ENCODE measurements around the gene SRRM4.

Gene SRRM4

DNA sequence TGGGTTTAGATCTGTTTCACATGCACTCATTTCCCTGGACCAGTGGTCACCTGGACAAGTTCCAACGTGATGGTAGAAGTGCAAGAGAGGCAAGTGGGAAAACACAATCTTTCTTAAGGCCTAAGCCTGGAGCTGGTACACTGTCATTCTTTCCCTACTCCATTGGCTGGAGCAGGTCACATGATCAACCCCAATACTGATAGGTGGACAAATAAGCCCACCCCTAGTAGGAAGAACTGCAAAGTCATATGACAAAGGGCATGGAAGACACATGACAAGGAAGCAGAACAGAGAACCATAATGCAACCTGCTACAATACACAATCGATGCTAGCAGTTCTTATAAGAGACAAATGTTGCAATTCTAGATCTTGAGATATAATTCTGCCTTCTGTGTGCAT is 66.3 kb downstream of the SRRM4 start:
- H3K9ac ChIP-seq (ENCODE audit: low read depth, low read length) = no peak overlapping the region
- H3K4me1 ChIP-seq (ENCODE audit: control insufficient read depth, insufficient read depth, low read length) = no peaks in the 10 kb centered on the region
- no peaks in the 10 kb centered on the region for H3K36me3 ChIP-seq (ENCODE audit: insufficient read depth, low read length)
- H3K27me3 ChIP-seq (ENCODE audit: control insufficient read depth, insufficient read depth, low read length) = no peaks in the 10 kb centered on the region
- H3K4me2 ChIP-seq (ENCODE audit: low read length) = no peak overlapping the region
- H3K9me3 ChIP-seq (replicated peaks; ENCODE audit: low read length) = peaks cover 5% of the 10 kb centered on the region
- H3K4me3 ChIP-seq (ENCODE audit: low read length) = no peak overlapping the region

DNA sequence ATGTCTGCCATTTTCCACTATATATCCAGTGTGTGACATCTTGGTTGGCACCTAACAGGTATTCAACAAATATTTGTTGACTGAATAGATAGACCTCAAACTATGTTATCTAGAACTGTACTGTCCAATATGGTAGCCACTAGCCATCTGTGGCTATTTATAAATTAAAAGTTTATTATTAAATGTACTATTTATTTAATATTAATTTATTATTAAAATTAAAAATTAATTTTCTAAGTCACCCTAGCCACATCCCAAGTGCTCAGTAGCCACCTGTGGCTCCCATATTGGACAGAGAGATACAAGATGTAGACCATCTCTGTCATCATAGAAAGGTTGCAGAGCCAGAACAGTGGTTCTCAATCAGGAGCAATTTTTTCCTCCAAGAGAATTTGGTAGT is 69.3 kb downstream of the SRRM4 start:
- no peaks in the 10 kb centered on the region for H3K36me3 ChIP-seq (ENCODE audit: insufficient read depth, low read length)
- no peaks in the 10 kb centered on the region for H3K4me1 ChIP-seq (ENCODE audit: control insufficient read depth, insufficient read depth, low read length)
- no peaks in the 10 kb centered on the region for H3K27me3 ChIP-seq (ENCODE audit: control insufficient read depth, insufficient read depth, low read length)
- no peak overlapping the region for H3K4me2 ChIP-seq (ENCODE audit: low read length)
- H3K4me3 ChIP-seq (ENCODE audit: low read length) = no peak overlapping the region
- H3K9me3 ChIP-seq (replicated peaks; ENCODE audit: low read length) = no peaks in the 10 kb centered on the region
- H3K9ac ChIP-seq (ENCODE audit: low read depth, low read length) = no peak overlapping the region

DNA sequence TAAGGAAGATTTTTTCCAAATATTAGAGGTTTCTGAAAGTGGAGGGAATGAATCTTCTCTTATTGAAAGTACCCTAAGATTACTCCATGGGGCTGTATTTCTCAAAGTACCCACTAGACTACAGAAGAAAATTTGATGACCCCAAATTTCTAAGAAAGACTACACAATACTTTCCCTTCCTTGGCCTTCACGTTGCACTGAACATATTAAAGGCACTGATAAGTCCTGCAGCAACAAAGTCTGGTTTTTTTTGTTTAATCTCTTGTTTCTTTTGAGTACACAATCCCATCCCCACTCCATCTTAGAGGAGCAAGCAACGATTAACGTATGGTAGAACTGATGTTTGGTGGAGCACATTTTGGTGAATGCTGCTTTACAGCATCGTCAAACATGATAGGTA is 70.1 kb downstream of the SRRM4 start:
- Histone ChIP-seq H3K9ac (ENCODE audit: low read depth, low read length) (no peak overlapping the region), H3K4me2 (ENCODE audit: low read length) (no peak overlapping the region), H3K9me3 (replicated peaks; ENCODE audit: low read length) (no peaks in the 10 kb centered on the region), H3K4me3 (ENCODE audit: low read length) (no peak overlapping the region), H3K27me3 (ENCODE audit: control insufficient read depth, insufficient read depth, low read length) (no peaks in the 10 kb centered on the region), H3K4me1 (ENCODE audit: control insufficient read depth, insufficient read depth, low read length) (no peaks in the 10 kb centered on the region), H3K36me3 (ENCODE audit: insufficient read depth, low read length) (no peaks in the 10 kb centered on the region)

DNA sequence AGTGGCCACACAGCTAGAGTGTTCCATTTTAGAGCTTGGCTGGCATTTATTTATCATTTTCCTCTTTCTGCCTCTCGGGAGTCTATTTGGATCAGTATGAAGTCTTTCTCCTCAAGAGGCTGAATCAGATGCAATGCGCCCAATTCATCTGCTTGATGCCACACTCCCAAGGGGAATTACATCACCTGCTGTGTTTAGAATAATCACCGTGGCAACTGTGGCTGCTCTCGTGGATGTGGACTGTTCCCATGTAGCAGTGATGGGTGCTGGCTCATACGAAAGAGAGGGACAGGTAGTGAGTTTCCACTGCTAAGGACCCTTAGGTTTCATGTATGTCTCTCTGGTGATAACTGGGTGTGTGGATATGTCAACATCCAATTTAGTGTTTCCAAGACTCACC is 70.7 kb downstream of the SRRM4 start:
- Histone ChIP-seq H3K9ac (ENCODE audit: low read depth, low read length) (no peak overlapping the region), H3K4me2 (ENCODE audit: low read length) (no peak overlapping the region), H3K27me3 (ENCODE audit: control insufficient read depth, insufficient read depth, low read length) (no peaks in the 10 kb centered on the region), H3K36me3 (ENCODE audit: insufficient read depth, low read length) (no peaks in the 10 kb centered on the region), H3K4me3 (ENCODE audit: low read length) (no peak overlapping the region), H3K9me3 (replicated peaks; ENCODE audit: low read length) (no peaks in the 10 kb centered on the region), H3K4me1 (ENCODE audit: control insufficient read depth, insufficient read depth, low read length) (no peaks in the 10 kb centered on the region)

DNA sequence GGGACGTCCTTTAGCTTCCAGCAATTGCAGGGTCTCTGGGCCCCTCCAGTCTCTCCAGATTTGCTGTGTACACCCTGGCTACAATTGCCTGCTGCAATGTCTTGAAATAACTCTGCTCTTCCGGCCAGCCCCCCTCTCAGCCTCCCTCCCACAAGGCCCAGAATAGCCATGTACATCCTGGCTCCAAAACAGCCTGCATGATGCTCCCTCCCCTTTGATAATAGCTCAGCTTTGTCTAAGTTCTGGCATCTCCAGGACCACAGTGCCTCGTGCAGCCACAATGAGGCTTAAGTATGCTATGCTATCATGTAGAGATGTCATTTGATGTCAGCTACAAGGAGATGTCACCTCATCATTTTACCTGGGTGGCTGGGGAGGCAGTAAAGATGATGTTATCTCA is 74.6 kb downstream of the SRRM4 start:
- no peaks in the 10 kb centered on the region for H3K36me3 ChIP-seq (ENCODE audit: insufficient read depth, low read length)
- no peaks in the 10 kb centered on the region for H3K4me1 ChIP-seq (ENCODE audit: control insufficient read depth, insufficient read depth, low read length)
- no peak overlapping the region for H3K4me3 ChIP-seq (ENCODE audit: low read length)
- no peaks in the 10 kb centered on the region for H3K9me3 ChIP-seq (replicated peaks; ENCODE audit: low read length)
- no peaks in the 10 kb centered on the region for H3K27me3 ChIP-seq (ENCODE audit: control insufficient read depth, insufficient read depth, low read length)
- no peak overlapping the region for H3K9ac ChIP-seq (ENCODE audit: low read depth, low read length)
- no peak overlapping the region for H3K4me2 ChIP-seq (ENCODE audit: low read length)

DNA sequence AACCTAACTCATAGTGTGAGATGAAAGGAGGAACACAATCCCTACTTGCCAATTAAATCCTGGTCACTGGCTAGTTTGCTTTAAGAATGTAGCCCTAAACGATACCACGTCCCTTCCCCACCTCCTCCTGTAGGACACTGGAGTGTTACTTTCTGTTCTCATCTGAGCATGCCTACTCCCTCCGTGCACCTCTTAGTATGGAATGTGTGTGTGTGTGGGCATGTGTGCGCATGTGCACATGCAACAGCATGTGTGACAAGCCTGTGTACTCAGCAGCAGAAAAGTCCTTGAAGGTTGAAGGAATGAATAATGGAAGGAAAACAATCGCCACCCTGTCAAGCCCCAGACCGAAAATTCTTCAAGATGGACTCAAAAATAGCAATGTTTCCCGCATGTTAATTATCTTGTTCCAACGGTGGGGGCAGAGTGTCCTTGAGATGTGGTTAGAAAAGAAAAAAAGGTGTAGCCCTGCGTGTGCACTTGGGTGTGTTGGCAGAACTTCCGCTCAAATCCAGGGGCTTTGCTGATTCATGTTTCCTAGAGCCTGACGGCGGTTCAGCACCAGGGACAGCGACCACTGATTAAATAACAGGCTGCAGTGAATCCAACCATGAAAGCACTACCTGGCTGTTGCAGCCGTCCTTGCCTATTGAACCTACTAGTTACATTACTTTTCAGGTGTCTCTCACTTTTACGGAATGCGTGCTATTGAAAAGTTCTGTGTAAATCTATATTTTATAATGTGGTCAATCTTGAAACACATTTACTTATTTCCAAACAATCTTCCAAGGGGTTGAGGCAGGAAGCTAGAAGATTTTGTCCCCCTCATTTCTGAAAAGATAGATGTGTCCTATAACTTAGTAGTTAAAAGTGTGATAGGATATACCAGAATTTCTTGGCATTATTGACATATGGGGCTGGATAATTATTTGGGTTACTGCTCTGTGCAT is 79.8 kb downstream of the SRRM4 start:
- H3K4me1 ChIP-seq (ENCODE audit: control insufficient read depth, insufficient read depth, low read length) = no peaks in the 10 kb centered on the region
- H3K36me3 ChIP-seq (ENCODE audit: insufficient read depth, low read length) = no peaks in the 10 kb centered on the region
- no peaks in the 10 kb centered on the region for H3K9me3 ChIP-seq (replicated peaks; ENCODE audit: low read length)
- no peak overlapping the region for H3K4me2 ChIP-seq (ENCODE audit: low read length)
- no peaks in the 10 kb centered on the region for H3K27me3 ChIP-seq (ENCODE audit: control insufficient read depth, insufficient read depth, low read length)
- no peak overlapping the region for H3K4me3 ChIP-seq (ENCODE audit: low read length)
- H3K9ac ChIP-seq (ENCODE audit: low read depth, low read length) = no peak overlapping the region

DNA sequence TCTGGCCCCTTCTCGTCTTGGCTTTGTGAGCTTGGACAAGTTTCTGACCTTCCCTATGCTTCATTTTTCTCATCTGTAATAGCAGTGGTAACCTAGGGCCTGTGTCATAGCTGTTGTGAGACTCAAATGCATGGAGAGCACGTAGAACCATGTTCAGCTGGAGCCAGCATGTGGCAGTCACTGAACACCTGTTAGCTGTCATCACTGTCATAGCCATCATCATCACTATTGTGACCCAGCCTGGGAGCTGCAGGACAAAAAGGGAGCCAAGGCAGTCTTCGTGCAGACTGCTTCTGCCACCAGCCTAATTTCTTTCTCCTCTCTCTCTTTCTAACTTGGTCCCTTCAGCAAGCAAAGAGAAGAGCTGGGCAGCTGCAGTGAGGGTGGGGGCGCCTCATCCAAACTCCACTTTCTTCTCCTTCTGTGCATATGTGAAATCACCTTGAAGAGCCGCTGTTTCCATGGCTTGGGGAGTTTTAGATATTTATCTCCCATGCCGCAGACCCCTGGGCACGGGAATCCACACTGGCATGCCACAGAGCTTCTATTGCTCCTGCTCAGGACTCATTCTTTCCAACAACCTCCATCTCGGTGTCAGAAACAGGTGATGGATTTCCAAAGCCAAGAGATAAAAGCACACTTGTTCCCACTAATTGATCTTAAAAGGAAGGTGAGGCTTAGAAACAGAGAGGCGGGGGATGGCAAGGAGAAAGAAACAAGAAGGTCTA is 87.0 kb downstream of the SRRM4 start:
- H3K4me2 ChIP-seq (ENCODE audit: low read length) = no peak overlapping the region
- no peak overlapping the region for H3K9ac ChIP-seq (ENCODE audit: low read depth, low read length)
- H3K4me3 ChIP-seq (ENCODE audit: low read length) = no peak overlapping the region
- H3K9me3 ChIP-seq (replicated peaks; ENCODE audit: low read length) = peaks cover 5% of the 10 kb centered on the region
- no peaks in the 10 kb centered on the region for H3K4me1 ChIP-seq (ENCODE audit: control insufficient read depth, insufficient read depth, low read length)
- H3K36me3 ChIP-seq (ENCODE audit: insufficient read depth, low read length) = no peaks in the 10 kb centered on the region
- no peaks in the 10 kb centered on the region for H3K27me3 ChIP-seq (ENCODE audit: control insufficient read depth, insufficient read depth, low read length)

DNA sequence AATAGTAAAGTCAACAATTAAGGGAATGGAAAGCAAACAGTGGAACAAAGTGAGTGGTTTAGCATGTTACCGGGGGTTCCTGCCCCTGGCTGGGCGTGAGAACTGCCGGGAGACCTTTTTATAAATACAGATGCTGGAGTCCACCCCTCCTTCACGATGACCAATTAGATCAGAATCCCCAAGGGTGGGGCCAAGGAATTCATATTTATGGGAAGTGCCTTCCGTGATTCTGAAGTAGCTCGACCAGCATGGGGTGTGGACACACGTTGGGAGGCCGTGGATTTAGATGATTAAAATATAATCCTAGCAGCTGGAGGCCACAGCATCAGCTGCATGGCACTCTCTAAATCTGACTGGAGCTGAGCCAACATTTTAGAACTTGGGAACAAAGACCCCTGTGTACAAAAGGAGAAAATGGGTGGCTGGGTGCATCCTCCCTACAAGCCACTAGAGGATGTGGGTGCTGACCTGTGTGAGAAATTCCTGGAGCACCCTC is 87.9 kb downstream of the SRRM4 start:
- no peak overlapping the region for H3K9ac ChIP-seq (ENCODE audit: low read depth, low read length)
- no peak overlapping the region for H3K4me3 ChIP-seq (ENCODE audit: low read length)
- H3K36me3 ChIP-seq (ENCODE audit: insufficient read depth, low read length) = no peaks in the 10 kb centered on the region
- peaks cover 5% of the 10 kb centered on the region for H3K9me3 ChIP-seq (replicated peaks; ENCODE audit: low read length)
- H3K4me2 ChIP-seq (ENCODE audit: low read length) = no peak overlapping the region
- H3K27me3 ChIP-seq (ENCODE audit: control insufficient read depth, insufficient read depth, low read length) = no peaks in the 10 kb centered on the region
- no peaks in the 10 kb centered on the region for H3K4me1 ChIP-seq (ENCODE audit: control insufficient read depth, insufficient read depth, low read length)

DNA sequence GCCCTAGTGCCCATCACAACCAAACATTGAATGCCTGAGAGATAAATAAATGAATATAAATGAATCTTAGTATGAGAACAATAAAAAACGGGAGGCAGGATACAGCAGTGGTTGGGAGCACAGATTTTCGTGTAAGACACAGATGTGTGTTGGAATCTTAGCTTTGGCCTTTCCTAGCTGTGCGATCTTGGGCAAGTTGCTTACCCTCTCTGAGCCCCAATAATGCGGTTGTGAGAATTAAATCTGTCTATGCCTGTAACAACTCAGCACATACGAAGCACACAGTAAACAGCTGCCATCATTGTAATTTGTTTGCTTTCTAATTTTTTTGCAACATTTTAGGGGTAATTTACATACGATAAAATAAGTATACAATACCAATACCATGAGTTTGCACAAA is 89.8 kb downstream of the SRRM4 start:
- Histone ChIP-seq H3K4me2 (ENCODE audit: low read length) (no peak overlapping the region), H3K9me3 (replicated peaks; ENCODE audit: low read length) (peaks cover 5% of the 10 kb centered on the region), H3K27me3 (ENCODE audit: control insufficient read depth, insufficient read depth, low read length) (no peaks in the 10 kb centered on the region), H3K4me1 (ENCODE audit: control insufficient read depth, insufficient read depth, low read length) (no peaks in the 10 kb centered on the region), H3K4me3 (ENCODE audit: low read length) (no peak overlapping the region), H3K9ac (ENCODE audit: low read depth, low read length) (no peak overlapping the region), H3K36me3 (ENCODE audit: insufficient read depth, low read length) (no peaks in the 10 kb centered on the region)

DNA sequence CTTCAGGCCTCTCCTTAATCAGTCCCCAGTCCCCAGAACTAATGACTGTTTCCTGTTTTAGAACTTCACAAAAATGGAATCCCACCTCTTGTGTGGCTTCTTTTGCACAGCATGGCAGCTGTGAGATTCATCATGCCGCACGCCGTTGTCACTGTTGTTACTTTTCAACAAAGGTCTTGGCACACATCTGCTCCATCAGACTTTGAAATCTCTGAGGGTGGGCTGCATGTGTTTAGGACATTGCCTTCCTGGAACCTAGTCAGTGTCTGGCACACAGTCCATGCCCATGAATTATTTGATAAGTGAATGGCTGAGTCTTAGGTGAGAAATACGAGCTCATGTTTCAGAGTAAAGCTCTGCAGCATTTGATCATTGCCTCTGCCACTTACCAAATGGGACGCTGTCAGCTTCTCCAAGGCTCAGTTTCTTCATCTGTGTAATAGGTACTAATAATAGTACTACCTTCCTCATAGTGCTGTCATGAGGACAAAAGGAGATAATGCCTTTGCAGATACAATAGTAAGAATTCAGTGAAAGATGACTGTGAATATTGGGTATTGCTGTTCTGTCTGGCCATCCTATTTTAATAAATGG is 90.4 kb downstream of the SRRM4 start:
- H3K27me3 ChIP-seq (ENCODE audit: control insufficient read depth, insufficient read depth, low read length) = no peaks in the 10 kb centered on the region
- H3K4me2 ChIP-seq (ENCODE audit: low read length) = no peak overlapping the region
- H3K4me3 ChIP-seq (ENCODE audit: low read length) = no peak overlapping the region
- no peak overlapping the region for H3K9ac ChIP-seq (ENCODE audit: low read depth, low read length)
- H3K9me3 ChIP-seq (replicated peaks; ENCODE audit: low read length) = peaks cover 5% of the 10 kb centered on the region
- no peaks in the 10 kb centered on the region for H3K4me1 ChIP-seq (ENCODE audit: control insufficient read depth, insufficient read depth, low read length)
- H3K36me3 ChIP-seq (ENCODE audit: insufficient read depth, low read length) = no peaks in the 10 kb centered on the region

DNA sequence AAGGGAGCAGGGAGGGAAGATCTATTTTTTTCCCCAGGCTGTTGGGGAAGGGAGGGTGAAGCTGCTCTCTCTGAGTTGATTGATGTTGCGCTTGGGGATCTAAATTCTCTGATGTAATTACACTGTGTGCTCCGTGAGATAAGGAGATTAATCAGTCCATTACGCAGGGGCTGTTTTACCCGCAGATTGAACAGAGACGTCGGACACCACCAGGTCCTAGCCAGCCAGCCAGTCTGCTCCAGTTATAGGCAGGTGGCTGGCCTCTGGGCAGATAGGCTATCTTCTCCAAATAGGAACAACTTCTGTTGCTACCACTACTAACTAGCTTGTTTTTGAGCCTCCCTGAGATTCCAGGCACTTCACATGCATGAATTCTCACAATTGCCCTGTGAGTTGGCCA is 91.1 kb downstream of the SRRM4 start:
- Histone ChIP-seq H3K36me3 (ENCODE audit: insufficient read depth, low read length) (no peaks in the 10 kb centered on the region), H3K27me3 (ENCODE audit: control insufficient read depth, insufficient read depth, low read length) (no peaks in the 10 kb centered on the region), H3K4me1 (ENCODE audit: control insufficient read depth, insufficient read depth, low read length) (no peaks in the 10 kb centered on the region), H3K9ac (ENCODE audit: low read depth, low read length) (no peak overlapping the region), H3K9me3 (replicated peaks; ENCODE audit: low read length) (peaks cover 5% of the 10 kb centered on the region), H3K4me3 (ENCODE audit: low read length) (no peak overlapping the region), H3K4me2 (ENCODE audit: low read length) (no peak overlapping the region)
